Measurements from ENCODE around the gene GBF1.

Gene GBF1

DNA sequence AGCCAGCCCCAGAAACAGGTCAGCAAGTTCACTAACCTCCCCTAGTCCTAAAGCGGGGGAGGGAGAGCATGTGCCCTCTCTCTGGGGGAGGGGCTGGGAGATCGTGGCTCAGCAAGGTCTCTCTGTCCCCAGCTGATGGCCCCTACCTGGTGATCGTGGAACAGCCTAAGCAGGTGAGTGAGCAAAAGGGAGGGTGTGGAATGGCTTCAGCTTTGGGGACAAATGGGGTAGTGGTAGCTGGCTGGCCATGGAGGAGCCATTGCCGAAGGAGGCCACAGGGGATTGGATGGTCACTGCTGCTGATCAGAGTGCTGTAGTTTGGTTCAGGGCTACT is 151.0 kb downstream of the GBF1 start:
- no peak for DNase-seq (ENCODE audit: low spot score)

DNA sequence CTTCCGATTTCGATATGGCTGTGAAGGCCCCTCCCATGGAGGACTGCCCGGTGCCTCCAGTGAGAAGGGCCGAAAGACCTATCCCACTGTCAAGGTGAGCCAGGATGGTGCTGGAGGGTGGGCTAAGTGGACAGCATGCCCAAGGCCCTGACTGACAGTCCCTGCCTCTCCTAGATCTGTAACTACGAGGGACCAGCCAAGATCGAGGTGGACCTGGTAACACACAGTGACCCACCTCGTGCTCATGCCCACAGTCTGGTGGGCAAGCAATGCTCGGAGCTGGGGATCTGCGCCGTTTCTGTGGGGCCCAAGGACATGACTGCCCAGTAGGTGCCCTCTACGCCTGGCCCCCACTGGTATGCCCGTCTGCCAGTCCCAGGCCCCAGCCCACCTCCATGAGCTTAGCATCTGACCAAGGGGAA is 151.4 kb downstream of the GBF1 start:
- DNase-seq (ENCODE audit: low spot score), result no peak

DNA sequence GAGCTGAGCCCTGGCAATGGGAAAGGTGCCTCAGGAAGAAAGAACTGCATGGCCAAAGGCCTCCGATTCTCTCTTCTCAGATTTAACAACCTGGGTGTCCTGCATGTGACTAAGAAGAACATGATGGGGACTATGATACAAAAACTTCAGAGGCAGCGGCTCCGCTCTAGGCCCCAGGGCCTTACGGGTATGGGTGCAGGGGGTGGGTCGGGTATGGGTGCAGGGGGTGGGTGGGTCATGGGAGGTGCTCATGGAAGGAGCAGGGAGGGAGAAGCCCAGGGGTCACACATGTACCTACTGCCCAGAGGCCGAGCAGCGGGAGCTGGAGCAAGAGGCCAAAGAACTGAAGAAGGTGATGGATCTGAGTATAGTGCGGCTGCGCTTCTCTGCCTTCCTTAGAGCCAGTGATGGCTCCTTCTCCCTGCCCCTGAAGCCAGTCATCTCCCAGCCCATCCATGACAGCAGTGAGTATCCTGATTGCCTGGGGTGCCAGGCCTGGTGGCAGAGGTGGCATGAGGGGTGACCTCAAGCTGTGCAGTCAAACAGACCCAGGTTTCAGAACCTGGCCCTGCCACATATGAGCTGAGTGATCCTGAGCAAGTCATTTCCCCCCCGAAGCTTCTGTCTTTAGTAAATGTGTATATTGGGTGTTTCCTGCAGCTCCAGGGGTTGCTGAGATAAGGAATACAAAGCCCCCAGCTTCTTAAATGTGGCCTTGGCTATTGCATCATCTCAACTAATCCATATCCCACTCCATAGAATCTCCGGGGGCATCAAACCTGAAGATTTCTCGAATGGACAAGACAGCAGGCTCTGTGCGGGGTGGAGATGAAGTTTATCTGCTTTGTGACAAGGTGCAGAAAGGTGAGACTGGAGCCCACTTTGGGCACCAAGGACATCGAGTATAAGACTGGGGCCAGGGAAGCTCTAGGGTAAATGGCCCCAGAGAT is 152.2 kb downstream of the GBF1 start:
- no peak for DNase-seq (ENCODE audit: low spot score)

DNA sequence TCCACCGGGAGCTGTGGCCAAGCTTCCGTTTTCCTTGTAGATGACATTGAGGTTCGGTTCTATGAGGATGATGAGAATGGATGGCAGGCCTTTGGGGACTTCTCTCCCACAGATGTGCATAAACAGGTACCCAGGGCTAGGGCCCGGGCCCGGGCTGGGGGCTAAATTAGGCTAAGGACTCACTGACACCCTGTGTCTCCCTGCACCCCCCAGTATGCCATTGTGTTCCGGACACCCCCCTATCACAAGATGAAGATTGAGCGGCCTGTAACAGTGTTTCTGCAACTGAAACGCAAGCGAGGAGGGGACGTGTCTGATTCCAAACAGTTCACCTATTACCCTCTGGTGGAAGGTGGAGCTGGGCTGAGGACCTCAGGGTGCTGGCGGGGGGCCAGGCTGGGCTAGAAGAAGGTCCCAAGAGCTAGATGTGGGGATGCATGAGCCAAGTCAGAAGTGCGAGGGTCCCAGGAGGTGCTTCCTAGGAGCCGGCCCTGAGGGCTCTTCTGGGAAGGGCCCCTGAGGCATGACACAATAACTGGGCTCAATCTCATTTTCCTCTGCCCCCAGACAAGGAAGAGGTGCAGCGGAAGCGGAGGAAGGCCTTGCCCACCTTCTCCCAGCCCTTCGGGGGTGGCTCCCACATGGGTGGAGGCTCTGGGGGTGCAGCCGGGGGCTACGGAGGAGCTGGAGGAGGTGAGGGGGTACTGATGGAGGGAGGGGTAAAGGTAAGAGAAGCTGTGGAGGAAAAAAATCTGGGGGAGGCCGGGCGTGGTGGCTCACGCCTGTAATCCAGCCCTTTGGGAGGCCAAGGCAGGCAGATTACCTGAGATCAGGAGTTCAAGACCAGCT is 153.1 kb downstream of the GBF1 start:
- no peak for DNase-seq (ENCODE audit: low spot score)

DNA sequence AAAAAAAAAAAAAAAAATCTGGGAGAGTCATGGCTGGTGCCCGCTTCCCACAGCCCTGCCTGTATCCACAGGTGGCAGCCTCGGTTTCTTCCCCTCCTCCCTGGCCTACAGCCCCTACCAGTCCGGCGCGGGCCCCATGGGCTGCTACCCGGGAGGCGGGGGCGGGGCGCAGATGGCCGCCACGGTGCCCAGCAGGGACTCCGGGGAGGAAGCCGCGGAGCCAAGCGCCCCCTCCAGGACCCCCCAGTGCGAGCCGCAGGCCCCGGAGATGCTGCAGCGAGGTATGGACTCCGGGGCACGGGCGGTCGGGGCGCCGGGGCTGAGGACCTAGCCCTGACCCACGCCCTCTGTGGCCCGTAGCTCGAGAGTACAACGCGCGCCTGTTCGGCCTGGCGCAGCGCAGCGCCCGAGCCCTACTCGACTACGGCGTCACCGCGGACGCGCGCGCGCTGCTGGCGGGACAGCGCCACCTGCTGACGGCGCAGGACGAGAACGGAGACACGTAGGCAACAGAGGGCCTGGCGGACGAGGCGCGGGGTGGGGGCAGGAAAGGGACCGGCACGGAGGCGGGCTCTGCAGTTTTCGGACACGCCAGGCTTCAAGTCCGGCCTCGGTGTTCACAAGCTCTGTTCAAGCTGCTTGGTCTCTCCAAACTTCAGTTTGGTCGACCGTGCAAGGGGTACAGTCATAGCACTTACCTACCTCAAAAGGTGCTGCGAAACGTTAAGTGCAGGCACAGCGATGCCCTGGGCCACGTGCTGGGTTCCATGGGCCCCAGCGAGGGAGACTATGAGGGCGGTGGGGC is 154.1 kb downstream of the GBF1 start:
- peak; percentile 89 for DNase-seq (ENCODE audit: low spot score)

DNA sequence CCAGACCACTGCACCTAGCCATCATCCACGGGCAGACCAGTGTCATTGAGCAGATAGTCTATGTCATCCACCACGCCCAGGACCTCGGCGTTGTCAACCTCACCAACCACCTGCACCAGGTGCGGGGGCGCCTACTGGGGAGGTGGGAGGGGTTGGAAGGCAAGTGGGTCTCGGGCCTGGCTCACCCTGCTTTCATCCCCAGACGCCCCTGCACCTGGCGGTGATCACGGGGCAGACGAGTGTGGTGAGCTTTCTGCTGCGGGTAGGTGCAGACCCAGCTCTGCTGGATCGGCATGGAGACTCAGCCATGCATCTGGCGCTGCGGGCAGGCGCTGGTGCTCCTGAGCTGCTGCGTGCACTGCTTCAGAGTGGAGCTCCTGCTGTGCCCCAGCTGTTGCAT is 154.7 kb downstream of the GBF1 start:
- no peak for DNase-seq (ENCODE audit: low spot score)

DNA sequence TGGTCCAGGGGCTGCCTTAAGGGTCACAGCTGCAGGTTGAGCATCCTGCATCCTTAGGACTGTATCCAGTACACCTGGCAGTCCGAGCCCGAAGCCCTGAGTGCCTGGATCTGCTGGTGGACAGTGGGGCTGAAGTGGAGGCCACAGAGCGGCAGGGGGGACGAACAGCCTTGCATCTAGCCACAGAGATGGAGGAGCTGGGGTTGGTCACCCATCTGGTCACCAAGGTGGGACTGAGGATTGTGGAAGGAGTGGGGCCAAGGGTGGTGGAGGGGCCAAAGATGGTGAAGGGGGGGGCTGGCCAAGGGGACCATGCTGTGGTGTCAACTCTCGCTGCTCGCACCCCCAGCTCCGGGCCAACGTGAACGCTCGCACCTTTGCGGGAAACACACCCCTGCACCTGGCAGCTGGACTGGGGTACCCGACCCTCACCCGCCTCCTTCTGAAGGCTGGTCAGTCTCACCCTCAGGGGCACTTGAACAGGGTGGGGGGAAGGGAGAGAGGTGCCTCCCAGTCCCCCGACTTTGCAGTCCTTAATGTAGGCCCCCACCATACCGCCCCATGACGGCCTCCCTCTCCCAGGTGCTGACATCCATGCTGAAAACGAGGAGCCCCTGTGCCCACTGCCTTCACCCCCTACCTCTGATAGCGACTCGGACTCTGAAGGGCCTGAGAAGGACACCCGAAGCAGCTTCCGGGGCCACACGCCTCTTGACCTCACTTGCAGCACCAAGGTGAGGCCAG is 155.4 kb downstream of the GBF1 start:
- DNase-seq (ENCODE audit: low spot score), result no peak

DNA sequence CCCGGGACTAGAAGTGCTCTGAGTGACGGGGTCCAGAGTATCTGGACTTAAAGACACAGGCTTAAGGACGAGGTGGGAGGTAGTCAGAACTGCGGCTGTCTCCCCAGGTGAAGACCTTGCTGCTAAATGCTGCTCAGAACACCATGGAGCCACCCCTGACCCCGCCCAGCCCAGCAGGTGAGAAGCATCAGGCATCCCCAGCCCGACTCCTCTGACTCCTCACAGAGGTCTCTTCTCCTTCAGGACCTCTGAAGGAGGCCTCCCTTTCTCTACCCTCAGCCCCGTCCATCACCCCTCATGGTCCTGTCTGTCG is 156.0 kb downstream of the GBF1 start:
- DNase-seq (ENCODE audit: low spot score), result no peak

DNA sequence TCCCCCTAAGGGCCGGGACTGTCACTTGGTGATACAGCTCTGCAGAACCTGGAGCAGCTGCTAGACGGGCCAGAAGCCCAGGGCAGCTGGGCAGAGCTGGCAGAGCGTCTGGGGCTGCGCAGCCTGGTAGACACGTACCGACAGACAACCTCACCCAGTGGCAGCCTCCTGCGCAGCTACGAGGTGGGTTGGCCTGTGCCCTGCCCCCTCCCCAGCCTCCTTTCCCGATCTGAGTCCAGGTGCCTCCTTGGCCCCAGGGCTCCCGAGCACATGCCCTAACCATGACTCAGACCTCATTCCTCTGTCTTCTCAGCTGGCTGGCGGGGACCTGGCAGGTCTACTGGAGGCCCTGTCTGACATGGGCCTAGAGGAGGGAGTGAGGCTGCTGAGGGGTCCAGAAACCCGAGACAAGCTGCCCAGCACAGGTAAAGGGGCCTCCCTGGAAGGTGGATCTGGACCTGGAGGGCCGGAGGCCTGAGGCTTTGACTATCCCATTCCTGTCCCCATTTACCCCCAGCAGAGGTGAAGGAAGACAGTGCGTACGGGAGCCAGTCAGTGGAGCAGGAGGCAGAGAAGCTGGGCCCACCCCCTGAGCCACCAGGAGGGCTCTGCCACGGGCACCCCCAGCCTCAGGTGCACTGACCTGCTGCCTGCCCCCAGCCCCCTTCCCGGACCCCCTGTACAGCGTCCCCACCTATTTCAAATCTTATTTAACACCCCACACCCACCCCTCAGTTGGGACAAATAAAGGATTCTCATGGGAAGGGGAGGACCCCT is 156.6 kb downstream of the GBF1 start:
- DNase-seq (ENCODE audit: low spot score), result peak; percentile 43

DNA sequence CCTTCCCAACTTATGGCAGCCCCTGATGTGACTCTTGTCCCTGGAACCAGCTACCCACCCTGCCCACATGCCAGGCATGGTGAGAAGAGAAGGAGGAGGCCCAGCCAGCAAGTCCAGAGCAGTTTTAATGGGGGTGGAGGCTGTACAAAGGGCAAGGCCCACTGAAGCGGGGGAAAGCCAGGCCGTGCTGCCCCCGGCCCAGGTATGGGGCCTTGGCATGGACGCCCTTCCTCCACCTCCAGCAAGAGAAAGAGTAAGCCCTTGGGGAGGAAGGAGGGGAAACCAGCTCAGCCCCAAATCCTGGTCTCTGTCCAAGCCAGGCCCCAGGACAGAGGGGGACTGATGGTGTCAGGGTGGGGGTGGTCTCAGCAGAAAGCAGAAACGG is 157.2 kb downstream of the GBF1 start:
- no peak for DNase-seq (ENCODE audit: low spot score)

DNA sequence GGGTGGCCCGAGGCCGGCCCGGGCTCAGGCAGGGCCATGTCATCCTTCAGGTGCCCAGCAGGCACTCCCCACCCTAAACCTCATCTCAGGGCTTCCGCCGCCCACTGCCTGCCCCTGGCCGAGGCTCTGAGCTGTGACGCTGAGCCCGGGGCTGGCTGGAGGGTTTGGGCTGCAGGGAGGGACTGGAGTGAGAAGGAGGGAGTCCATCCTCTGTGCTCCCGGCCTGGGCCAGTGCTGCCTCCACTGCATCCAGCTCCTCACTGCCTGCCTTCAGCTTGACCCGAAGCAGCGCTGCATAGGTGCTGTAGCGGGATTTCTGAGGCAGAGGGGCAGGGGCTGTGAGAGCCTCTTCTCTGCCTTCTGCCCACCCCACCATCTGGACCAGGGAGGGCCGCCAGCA is 157.8 kb downstream of the GBF1 start:
- no peak for DNase-seq (ENCODE audit: low spot score)

DNA sequence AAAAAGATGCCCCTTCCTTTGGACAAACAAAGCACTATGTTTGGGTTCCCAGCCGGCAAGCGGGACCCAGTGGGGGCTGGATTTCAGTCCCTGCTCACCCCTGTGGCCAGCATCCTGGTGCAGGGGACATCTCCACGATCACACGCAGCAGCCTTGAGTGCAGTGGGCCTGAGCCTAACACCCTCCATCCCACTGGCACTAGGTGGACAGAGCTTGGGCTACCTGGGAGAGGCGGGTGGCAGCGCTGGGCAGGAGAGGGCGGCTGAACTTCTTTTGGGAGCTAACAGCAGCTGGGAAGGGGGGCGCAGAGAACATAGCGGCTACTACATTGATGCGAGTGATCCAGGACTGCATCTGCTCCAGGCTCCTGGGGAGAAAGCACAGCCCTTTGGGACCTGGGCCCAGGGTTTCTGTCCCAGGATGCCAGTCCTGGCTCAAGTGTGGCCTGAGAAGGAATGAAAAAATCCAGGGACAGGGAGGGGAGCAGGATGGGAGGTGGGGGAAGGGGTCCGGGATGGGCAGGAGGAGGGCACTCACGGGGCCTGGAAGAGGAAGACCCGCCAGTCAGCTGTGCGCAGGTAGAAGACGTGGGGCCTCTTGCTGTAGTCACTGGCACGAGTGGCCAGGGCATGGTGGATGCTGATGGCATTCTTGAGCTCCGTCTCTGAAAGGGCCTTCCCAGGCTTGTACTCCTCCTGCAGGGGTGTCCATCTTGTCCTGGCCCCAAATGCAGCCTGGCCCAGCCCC is 159.2 kb downstream of the GBF1 start:
- DNase-seq (ENCODE audit: low spot score), result no peak

DNA sequence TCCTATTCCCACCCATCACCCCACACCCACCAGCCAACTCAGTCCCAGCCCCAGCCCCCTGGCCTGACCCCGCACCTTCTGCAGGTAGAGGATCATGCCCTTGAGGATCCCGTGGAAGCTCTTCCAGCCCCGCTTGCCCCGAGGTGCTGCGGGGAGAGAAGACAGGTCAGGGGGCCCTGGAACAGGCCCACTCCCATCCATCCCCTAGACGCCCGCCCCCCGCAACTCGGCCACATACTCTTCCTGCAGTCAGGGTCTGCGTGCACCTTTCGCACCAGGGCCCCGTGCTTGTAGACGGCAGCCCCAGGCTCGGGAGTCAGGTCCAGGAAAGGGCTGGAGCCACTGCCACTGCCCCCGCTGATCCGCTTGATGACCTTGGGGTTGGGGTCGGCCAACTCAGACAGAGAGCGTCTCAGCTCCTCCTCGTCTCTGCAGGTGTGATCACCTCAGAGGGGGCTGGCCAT is 159.8 kb downstream of the GBF1 start:
- DNase-seq (ENCODE audit: low spot score), result no peak

DNA sequence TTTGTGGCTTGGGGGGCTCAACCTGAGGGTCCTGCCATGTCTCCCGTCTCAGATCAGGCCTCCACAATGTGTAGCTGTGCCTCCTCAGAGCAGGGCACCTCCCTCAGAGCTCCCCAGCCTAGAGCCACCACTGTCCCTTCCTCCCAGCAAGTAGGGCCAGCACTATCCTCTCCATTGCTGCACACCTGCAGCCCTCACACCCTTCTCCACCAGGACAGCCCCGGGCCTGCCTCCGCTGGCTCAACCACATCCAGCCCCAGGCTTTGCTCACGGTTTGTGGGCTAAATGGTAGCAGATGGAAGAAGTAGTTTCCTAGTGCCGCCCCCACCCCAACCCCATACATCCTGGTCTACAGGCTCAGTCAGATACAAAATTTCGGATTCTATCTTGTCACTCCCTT is 160.3 kb downstream of the GBF1 start:
- DNase-seq (ENCODE audit: low spot score), result no peak

DNA sequence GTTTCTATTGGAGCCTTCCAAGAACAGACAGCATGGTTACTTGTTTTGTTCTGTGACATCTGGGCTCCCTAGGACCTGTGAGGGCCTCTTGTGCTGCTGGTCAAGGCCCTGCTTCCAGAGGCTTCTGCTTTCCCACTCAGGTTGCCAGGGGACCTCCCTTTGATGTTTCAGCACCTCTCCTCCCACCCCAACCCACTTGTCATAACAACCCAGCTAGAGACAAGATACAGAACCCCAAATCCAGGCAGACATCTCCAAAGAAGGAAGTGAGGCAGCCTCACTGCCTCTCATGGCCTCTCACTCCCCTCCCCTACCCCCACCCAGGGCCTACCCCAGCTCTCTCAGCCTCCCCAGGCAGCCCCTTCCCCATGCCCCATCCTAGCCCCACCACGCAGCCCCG is 161.5 kb downstream of the GBF1 start:
- no peak for DNase-seq (ENCODE audit: low spot score)

DNA sequence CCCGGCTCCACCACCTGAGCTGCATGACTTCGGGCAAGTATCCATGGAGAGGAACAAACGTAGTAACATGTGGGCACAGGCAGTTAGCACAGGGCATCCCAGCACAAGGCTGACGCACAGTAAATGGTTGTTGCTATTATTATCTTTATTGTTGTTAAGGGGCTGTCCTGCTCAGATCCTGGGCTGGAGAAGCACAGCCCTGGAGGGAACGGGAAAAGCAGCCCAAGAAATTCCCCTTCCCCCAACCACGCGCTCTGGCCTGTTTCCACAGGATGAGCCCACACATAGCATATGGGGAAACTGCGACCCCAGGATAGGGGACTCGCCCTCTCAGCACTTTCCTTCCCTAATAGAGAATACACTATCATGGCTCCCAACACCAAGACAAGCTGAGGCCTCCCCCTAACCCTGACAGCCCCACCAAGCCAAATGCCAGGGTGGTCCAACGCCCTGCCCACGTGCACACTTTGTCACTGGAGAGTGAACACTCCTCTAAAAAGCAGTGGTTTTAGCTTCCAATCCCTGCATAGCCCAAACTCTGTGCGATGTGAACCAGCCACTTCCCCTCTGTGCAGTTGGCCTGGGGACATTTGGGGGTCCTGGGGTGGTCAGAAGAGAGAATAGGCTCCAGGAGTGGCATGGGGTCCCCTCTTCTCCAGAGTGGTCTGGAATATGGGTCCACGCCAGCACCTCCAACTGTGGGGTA is 162.2 kb downstream of the GBF1 start:
- no peak for DNase-seq (ENCODE audit: low spot score)

DNA sequence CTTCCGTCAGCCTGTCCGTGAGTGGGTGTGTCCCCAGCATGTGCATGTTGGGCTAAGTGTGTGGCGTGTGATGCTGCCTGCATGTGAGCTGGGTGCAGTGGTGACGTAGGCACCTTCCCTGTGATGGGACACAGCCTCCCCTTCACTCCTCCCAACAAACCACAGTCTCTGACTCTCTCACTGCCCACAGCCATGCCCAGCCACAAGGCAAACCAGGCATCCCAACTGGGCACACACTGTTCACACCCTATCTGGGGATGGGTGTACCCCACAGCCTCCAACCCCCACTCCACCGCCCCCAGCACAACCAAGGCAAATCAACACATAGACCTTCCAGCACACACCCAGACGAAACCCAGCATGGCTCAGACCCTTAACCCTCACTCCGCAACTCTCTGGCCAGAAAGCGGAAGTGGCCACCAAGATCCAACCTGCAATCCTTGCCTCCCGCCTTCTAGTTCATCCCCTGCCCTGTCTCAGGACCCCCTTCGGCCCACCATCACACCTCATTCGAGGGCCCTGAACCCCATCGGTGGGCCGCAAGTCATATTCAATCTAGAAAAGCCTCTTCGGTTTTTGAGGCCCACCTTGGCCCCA is 162.9 kb downstream of the GBF1 start:
- no peak for DNase-seq (ENCODE audit: low spot score)

DNA sequence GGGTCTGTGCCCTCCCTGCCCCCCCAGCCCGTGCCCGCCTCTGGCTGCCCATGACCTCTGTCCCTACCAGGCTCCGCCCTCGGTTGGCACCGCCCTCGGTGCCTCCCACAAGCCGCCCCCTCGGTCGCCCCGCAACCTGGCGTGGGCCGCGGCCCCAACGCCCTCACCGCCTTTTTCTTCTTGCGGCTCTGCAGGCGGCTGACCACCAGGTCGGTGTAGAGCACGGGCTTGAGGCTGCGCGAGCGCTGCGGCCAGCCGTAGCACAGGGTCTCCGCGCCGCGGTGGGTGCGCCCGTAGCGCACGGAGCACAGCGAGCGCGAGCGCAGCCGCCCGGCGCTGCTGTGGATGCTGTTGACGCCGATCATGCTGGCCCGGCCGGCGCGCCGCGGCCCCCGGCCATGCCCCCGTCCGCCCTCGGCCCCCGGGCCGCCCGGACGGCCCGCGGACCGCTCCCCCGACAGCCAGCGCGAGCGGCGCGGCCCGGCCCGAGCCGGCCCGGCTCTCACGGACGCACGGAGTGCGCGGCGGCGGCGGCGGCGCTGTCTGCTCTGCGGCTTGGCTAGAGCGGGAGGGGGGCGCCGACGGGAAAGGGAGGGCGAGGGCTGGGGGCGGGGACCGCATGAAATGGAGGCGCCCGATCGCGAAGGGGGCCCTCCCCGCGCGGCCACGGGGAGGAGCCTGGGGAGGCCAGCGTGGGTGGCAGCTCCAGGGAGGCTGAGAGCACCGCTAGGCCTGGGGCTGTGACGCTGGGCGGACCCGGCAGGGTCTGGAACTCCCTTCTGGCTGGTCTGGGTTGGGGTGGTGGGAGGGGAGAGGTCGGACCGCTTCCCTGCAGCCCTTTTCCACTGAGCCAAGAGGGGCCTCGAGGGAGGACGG is 163.6 kb downstream of the GBF1 start:
- peak; percentile 19 for DNase-seq (ENCODE audit: low spot score)
